ENCODE data around the gene DRAXIN.

The DRAXIN gene

DNA sequence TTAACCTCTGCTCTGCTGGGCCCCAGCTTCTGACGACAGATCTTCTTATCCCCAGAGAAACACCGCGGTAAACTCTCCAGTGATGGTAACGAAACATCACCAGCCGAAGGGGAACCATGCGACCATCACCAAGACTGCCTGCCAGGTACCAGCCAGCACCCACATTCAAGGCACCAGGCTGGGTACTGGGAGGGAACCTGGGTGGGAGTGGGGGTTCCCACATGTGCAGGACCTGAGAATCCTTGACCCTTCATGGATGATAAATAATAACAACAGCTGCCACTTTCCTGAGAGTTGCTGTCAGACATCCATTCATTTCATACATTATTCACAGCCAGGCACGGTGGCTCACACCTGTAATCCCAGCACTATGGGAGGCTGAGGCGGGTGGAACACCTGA, 20.8 kb downstream of the DRAXIN start:
- no peak for DNase-seq

DNA sequence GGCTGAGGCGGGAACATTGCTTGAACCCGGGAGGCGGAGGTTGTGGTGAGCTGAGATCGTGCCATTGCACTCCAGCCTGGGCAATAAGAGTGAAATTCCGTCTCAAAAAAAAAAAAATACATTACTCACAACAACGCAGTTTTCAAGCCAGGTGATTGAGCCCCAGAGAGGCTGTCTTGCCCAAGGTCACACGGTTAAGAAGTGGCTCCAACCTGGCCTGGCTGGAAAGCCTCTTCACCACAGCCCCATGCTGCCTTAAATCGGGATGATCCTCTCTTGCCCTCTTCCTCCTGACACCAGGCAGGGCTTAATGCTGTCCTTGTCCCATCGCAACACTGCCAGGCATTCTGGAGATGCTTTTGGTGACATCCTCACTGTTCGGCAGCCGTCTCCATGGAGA, 21.6 kb downstream of the DRAXIN start:
- no peak for DNase-seq

DNA sequence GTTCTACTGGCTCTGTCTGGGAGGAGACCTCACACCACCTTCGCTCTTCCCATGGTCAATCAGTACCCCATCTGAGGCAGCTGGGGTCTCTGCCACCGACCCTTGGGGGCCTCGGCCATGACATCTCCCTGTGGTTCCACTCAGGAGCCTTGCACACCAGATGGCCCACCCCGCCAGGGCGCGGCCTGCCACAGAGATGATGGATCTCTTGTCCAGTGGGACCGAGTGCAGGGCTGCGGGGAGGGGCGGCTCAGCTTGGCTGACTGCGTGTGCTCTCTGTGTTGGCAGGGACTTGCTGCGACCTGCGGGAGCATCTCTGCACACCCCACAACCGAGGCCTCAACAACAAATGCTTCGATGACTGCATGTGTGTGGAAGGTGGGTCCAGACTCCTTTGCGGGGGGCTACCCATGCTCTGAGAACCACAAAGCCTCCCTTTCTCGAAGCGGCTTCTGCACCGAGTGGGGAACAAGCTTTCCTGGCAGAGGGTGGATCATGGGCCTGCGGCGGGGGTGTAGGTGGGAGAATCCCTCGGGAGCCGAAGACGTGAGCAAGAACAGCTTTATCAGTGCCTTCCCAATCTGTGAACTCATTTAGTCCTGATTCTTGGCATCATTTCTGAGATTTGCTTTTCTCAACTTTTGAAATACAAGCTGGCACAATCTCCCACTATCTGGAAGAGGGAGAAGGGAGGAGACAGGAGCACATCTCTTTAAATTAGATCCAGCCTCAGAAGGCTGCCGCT, 23.5 kb downstream of the DRAXIN start:
- DNase-seq = no peak

DNA sequence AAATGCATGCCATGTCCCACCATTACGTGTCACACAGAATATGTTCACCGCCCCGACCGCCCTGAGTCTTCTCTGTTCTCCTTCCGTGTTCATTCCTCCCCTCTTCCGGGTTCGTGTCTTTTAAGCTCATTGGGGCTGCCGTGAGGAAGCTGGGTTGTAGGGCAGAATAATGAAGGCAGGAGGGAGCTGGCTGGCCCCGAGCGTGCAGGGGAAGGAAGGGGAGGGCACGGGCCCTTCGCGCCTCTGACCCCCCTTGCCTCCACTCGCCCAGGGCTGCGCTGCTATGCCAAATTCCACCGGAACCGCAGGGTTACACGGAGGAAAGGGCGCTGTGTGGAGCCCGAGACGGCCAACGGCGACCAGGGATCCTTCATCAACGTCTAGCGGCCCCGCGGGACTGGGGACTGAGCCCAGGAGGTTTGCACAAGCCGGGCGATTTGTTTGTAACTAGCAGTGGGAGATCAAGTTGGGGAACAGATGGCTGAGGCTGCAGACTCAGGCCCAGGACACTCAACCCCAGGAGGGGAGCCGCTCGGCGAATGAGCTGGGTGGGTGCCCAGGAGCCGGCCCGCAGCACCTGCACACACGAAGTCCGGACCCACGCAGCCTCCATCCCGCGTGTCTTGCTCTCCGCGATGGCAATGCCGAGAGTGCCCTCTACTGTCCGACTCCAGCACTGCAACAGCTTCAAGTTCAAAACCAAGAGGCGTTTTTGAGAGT, 28.0 kb downstream of the DRAXIN start:
- DNase-seq = peak; percentile 87

DNA sequence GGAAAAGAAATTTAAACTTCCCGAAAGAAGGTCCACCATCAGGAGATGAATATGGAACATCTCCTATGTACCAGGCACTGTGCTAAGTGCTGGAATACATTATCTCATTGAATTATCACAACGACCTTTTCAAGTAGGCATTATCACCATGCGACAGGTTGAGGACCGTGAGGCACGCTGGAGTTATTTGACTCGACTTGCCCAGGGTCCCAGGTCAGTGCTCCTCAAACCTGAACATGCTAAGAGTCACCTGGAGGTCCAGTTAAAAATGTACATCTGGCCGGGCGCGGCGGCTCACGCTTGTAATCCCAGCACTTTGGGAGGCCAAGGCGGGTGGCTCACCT, 28.5 kb downstream of the DRAXIN start:
- no peak for DNase-seq

DNA sequence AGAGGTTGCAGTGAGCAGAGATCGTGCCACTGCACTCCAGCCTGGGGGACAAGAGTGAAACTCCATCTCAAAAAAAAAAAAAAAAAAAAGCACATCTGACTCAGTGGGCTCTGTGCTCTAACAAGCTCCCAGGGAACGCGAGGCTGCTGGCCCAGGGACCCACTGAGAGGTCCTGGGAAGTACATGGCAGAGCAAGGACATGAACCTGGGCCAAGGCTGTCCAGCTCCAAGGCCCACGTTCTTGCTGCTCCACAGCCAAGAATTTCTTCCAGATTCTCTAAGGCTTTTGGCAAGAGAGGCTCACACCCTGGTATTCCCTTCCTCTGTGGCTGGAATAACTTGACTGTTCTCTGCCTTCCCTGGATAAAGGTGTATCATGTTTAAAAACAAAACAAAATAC, 29.0 kb downstream of the DRAXIN start:
- no peak for DNase-seq

DNA sequence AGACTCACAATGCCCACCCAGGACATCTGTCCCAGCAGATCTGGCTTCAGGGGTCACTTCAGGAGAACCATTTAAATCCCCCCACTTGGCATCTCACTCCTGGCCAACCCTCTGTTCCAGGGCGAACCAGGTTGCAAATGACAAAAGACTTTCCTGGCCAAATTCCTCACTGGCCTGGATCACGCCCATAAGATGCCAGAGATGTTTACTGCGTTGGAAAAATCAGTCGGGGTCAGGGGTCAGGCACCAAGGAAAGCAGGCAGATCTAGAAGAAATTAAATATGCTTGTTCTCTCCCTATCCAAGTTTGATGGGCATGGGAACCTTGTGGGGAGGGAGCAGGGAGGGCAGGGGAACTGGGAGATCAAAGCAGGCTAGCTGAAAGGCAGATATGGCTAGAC, 29.8 kb downstream of the DRAXIN start:
- DNase-seq = no peak

DNA sequence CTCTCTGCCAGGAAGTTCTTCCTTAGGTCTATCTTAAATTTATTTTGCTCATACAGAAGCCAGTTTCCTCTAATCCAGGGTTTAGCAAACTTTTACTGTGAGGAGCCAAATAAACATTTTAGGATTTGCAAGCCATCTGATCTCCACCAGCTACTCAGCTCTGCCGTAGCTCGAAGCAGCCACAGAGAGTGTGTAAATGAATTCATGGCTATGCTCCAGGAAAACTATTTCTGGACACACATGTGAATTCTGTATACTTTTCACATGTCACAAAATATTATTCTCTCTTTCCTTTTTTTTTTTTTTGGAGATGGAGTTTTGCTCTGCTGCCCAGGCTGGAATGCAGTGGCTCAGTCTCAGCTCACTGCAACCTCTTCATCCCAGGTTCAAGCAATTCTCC, 31.0 kb downstream of the DRAXIN start:
- no peak for DNase-seq

DNA sequence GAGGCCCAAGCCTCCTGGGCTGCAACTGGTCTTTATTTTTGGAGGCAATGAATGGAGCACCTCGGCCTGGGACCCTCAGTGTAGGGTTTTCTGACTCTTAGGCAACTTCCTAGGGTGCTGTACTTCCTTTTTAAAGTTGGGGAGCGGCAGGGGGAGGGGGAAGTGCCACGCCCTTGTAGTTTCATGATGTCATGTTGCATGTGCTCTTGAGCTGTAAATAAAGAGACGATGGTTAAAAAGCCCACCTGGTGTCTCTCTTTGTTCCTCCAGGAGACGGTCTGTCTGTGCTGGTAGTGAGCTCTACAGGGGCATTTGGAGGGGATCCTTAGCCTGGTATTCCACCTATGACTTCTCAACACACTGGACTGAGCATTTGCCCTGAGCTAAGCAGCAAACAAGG, 34.1 kb downstream of the DRAXIN start:
- DNase-seq = no peak

DNA sequence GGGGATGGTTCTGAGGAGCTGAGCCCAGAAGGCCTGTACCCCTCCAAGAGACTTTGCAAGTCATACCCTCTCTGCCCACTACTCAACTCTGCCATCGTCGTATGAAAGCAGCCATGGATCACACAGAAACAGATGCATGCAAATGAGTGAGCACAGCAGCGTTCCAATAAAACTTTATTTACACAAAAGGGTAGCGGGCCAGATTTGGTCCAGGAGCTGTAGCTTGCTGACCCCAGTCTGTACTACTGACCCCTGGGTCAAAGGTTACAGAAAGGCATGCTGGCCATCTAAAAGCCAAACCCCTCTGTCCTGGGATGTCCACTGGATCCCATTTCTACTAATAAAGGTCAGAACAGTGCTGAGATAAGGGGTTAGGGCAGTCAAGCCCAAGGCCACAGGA, 35.6 kb downstream of the DRAXIN start:
- no peak for DNase-seq

DNA sequence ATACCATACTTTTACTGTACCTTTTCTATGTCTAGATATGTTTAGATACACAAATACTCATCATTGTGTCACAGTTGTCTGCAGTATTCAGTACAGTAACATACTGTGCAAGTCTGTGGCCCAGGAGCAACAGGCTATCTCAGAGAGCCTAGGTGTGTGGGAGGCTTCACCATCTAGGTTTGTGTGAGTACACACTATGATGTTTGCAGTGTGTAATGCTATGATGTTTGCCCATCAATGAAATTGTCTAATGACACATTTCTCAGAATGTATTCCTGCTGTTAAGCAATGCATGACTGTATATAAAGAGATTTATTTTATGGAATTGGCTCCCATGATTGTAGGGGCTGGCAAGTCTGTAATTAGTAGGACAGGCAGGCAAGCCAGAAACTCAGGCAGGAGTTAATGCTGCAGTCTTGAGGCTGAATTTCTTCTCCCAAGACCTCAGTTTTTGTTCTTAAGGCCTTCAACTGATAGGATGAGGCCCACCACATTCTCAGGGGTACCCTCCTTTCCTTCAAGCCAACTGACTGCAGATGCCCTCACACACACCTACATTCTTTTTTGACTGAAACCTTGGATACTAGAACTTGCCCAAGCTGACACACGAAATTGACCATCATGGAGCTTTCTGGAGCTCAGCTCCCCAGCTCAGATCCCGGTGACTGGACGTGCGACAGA, 36.8 kb downstream of the DRAXIN start:
- no peak for DNase-seq

DNA sequence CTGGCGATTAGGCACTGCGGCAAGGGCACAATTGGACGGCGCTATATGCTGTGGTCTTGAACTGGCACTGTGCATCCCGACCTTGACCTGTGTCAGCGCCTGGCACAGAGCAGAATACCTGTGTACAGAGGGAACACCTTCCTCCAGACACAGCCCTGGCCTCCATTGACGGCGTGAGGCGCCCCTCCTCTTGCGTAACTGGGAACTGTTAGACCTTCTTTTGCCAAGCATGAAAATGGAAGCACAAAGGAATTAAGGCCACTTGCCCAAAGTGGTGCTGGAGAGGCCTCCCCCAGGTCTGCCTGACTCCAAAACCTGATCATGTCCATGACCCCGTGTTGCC, 37.6 kb downstream of the DRAXIN start:
- DNase-seq = no peak

DNA sequence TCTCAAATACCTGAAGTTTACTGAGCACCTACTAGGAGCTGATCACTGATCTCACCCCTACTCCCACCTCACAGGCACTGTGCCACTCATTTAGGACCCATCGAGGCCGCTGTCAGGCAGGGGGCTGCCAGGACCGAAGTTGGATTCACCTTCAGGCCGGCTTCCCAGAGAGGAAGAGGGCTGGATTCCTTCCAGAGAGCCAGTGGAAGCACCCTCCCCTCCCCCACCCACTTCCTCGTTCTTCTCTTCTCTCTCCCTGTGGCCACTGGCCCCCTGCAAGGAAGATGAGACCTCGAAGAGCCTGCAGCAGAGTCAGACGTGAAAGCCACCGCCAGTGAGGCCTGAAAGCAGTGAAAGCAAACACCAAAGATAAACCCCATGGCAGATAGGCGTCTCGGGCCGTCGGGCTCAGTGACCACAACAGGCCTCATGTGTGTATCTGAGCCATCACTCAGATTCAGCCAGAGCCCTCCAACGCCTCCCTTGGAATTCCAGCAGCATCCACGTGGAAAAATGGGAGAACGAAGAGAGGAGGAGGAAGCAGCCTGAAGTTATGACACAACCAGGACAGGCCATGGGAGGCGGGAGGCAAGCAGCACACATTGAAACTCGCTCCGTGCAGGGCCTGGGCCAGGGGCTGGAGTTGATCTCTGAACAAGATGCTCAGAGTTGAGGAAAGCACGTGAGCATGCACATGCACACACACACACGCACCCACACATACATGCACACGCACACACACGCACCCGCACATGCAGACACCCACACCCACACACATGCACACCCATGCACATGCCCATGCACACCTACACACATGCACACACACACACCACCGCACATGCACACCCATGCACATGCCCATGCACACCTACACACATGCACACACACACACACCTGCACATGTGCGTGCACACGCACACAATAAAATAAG, 38.3 kb downstream of the DRAXIN start:
- no peak for DNase-seq

DNA sequence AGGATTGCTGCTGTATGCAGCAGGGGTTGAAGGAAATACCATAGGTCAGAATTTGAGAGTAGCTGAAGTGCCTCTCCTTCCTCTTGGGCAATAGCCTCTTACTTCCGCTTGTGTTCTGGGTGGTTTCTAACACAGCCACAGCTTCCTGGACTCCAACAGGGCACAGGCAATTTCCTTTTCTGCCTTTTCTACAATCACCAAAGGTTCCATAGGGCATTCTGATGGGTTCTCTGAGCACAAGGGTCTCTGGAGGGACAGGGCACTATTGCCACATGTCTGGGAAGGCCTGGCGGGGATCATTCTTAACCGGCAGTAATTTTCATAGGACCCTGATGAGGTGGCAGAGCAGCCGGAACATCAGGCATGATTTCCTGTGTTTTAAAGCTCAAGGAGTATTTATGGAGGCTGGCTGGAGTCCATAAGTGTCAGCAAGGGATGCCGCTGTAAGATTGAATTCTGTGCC, 39.0 kb downstream of the DRAXIN start:
- peak; percentile 28 for DNase-seq

DNA sequence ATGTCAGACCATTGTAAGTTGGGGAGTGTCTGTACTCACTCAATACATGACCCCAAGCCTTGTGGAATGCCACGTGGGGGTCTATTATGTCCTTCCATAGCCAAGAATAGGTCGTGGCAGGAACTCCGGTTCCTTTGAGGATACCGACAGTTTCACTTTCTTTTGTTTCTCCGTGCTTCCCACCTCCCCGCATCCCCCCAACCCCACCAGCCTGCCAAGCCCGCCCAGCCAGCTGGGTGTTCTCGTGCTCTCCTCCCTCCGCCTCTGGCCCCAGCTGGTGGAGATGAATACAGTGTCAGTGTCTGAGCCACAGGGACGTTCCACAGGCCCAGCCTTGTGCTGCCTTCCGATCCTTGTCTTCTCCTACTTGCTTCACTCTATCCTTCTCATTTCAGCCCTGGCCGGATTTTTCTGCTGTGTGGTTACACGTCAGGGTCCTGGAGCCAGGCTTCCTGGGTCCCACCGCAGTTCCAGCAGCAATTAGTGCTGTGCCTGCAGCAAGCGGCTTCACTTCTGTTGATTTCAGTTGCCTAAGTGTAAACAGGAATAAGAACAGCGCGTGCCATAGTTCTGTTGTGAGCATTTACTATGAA, 40.3 kb downstream of the DRAXIN start:
- no peak for DNase-seq

DNA sequence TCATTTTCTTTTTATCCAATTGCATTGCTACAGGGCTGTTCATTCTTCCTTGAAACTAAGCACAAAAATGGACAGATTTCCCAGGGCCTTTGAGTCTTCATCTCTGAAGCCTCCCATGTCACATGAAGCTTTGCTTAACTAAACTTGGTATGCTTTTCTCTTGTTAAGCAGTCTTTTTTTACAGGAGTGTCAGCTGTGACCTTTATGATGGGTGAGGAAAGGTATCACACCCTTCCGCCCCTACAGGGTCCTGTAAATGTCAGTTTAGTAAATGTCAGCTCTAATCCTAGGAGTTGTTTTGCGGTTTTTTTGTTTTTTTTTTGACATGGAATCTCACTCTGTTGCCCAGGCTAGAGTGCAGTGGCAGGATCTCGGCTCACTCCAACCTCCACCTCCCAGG, 41.8 kb downstream of the DRAXIN start:
- DNase-seq = no peak

DNA sequence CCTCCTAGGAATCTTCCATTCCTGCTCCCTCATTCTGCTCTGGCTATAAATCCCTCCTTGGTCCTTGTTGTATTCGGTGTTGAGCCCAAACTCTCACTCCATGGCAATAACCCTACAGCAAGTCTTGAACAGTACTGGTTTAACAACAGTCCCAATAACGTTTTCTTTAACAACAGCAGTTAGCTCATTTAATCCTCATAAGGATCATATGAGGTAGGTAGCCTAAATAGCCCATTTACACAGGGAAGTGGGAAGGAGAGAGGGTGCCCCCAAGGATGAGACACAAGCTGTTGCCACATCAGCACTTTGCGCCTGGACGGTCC, 44.0 kb downstream of the DRAXIN start:
- no peak for DNase-seq

DNA sequence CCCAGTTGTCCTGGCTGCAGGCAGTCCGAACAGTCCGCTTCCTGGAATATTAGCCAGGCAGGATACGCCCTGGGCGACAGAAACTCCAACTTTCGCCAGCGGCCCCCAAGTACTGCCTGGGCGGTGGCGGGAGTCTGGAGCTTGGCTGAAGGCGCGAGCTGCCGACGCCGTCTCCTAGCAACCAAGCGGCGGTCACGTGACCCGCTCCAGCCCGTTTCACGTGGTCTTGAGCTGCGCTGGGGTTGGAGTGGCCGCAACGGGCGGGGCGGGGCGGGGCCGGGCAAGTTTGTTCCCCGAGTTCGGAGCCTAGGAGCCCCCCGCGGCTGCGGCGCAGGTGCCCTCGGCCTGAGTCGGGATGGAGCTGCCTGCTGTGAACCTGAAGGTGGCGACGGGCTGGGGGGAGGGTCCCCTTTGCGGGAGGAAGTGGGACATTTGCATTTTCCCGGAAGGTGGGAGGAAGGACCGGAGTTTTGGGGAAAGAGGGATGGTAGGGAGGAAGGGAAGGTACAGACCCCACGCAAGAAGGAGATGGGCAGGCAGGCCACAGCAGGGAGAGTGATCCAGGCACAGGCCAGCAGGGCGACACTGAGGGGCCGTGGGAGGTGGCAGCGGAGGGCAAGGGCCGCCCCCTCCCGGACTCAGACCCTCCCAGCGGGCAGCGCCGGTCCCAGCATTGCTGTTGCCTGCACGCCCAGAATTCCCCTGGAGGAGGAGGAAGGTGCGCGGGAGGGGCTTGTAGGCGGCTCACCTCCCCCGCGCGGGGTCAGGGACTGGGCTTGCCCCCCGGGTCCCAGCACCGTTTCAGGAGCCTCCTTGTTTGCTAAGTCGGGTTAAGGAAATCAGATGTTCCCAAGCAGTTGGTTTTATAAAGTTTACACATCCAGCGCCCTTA, 44.6 kb downstream of the DRAXIN start, which contains the start of gene AGTRAP:
Gene AGTRAP (plus strand): TSS at position 283 of the 892 bp plus-strand sequence. CDS start 73 bp downstream, at position 356.
- peak; percentile 88 for DNase-seq

DNA sequence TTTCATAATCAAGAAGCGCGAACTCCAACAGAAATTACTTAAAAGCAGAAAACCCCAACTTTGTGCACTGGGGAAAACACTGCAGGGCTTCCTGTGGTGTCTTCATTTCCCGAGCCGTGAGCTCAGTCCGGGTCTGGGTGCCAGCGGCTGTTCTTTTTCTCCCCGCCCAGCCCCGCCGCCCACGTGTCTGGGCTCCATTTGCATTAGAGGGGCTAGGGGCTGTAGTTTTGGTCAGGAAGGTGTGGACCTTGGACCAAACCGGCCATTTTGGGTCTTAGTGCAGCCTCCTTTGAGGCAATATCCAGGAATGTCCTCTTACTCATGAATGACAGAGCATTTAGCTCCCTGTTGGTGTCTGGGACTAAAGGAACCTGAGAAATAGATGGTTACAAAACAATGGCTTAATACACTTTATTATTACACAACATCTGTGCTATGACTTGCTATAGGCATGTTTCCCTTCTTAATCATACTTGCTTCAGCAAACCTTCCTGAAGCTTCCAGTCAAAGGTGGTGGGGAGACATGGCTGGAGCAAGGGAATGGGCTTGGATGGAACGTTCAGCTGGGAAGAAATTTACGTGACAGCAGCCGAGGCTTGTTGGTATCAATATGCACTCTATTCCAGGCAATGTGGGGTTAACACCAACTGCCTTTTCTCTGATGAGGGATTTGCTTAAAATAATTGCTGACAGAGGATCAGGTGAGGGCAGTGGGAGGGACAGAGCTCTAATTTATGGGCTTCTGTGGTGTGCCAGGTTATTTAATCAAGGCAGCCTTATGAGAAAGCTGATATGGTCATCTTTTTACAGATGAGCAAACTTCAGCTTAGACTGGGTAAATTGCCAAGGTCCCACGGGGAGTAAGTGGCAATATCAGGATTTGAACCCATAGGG, 45.5 kb downstream of the DRAXIN start:
- peak; percentile 46 for DNase-seq

DNA sequence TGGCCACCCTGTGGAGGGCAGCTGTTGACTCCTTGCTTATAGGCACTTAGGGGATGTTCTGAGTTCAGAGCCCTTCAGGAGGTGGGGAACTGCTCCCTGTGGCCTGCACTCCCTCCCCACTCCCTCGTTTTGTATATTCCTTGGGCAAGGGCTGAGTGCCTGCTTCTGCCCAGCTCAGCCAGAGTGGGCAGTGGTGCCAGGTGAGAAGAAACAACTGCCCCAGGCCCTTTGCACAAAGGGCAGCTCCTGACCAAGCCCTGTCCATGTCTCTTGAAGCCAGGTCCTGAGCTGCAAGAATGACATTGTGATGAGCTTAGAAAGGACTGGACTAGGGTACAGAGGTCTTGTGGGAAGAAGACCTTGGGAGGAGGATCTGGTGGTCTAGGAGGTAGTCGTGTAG, 46.6 kb downstream of the DRAXIN start:
- DNase-seq = no peak

DNA sequence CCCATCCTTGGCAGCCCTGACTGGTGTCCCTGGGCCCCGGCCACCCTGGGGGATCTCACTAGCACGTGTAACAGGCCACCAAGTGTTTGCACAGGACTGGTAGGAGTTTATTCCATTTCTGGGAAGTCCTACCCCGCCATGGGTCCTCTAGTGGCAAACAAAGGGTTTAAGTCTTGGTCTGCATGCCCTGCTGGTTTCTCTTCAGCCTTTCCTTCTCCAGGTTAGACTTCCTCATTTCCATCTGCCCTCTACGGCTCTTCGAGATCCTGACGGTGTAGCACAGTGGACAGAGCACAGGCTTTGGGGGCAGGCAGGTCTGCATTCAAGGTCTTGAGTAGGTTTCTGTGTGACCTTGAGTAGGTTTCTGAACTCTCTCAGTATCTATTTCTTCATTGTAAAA, 47.3 kb downstream of the DRAXIN start:
- DNase-seq = no peak

All from activated naive CD4-positive, alpha-beta T cell treated with Interleukin-2 at 50 U/mL for 16 hours (primary cell).